Fibroblast of peridontal ligament (primary cell): ENCODE data around the gene AKT3.
A peak's percentile ranks its signal among the peaks of the same experiment; 100 is the strongest.

Experiments
- DNase-seq: peaks from one replicate; pipeline ENCODE4 v3.0.0-alpha.2; 2010; ENCODE audit errors: extremely low read depth

The AKT3 gene

DNA sequence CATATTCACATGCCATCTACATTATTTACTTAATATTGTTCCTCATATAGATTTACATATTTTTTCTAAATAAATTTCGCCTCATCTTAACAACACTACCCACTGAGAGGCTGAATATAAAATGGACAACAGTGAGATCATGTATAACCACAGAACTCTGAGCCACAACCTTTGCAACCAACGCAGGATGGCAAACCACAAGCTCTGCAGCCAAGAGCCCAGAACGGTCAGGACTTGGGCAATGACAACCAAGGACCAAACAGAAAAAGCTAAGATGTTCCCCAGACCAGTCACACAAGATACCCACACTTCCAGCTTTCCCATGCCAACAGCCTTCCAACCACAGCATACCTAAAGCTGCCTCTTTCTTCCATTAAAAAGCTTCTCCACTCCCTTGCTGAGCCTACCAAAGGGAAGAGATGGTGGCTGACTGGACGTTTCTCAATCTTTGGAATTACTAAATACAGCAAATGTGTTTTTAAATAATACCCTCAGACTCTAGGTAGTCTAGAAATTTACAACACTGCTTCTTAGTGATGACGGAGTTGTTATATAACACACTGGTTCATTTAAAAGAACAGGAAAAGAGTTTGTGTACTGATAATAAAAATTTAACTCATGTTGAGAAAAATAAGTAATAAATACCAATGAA is 117.9 kb downstream of the AKT3 start:
- DNase-seq, result no peak

DNA sequence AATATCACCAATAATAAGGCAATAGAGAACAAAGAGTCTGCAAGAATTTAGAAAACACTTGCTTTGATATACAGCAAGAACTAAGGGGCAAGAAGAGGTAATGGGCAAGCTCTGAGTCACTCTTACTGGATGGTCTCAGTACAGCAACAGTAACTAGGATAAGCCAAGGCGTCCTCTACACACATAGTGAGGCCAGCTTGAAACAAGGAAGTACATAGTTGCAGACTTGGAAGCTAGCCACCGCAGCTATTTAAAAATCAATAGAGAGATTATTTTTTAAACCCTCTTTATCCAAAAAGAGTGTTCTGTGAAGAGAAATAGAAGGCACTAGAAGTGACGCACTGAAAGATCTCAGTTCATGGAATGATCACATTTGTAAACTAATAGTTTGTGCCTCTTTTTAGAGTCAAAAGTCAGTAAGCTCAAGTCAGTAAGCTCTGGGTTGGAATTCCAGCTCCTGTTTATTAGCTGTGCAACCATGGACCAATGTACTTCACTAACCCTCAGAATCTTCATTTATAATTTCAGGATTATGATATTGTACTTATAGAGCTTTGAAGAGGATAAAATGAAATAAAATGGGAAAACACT is 118.6 kb downstream of the AKT3 start:
- DNase-seq, result no peak

DNA sequence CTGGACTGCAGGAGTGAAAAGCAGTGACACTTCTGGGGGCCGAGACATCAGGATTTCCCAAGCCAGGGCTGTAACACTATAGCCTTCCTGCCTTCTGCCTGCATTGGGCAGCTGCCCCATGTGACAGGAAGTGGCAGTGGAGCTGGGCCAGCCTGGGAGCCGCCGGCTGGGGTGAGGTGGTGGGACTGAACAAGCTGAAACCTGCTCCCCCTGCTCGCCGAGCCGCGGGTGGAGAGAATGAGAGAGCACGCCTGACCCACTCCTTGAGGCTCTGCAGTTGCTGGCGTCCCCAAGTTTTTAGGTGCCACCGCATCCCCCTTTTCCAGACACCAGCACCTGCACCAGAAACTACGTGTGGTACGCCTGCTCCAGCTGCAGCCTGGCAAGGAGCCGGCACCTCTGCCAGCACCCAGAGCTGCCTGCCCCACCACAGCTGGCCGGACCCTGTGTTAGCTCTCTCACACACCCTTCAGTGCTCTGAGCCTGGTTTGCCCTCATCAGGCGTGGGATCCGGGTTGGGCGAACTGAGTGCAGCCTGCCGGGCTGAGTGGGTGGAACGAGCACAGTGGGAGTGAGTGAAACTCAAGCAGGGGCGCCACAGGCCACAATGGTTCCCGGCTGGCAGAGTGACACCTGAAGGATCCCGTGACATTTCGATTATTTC is 119.4 kb downstream of the AKT3 start:
- DNase-seq, result no peak

DNA sequence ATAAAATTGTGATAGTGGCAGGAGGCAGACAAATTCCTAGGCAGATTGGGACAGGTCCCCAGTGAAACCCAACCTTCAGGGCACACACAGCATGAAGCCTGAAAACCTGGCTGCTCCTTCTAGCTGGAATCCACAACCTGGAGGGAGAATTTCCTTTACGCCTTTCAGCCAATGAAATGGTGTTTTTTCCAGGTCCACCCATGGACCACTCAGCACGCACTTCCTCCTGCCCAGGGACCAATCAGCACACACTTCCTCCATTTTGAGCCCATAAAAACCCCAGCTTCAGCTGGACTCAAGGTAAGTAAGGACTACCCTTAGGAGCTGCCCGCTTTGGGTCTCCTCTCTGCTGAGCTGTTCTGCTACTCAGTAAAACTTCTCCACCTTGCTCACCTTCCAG is 120.1 kb downstream of the AKT3 start:
- no peak for DNase-seq

DNA sequence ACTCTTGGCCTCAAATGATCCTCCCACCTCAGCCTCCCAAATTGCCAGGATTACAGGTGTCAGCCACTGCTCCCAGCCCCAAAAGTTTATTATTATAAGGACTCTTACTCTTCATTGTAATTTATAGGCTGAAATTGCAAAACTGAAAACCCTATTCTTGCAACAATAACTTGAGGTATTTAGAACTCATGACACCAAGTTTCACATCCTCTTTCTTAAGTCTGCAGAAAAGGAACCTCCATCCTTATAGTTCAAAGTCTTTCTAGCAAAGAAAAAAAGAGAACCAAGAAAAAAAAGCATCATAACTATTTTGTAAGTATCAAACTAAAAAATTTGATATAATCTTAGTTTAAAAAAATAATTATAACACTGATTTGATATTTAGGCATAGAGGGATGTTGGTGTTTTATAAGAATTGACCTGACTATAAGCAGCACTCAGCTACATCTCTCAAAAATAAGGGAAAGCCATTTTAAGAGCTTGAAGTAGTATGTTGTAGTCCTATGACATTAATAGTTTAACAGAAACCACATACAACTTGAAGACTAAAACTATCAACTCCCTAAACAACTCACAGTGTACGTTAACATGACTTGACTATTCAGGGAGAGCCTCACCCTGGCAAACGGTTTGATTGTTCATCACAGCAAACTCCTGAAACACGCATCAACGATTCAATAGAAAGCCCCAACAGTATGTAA is 122.4 kb downstream of the AKT3 start:
- DNase-seq, result no peak

DNA sequence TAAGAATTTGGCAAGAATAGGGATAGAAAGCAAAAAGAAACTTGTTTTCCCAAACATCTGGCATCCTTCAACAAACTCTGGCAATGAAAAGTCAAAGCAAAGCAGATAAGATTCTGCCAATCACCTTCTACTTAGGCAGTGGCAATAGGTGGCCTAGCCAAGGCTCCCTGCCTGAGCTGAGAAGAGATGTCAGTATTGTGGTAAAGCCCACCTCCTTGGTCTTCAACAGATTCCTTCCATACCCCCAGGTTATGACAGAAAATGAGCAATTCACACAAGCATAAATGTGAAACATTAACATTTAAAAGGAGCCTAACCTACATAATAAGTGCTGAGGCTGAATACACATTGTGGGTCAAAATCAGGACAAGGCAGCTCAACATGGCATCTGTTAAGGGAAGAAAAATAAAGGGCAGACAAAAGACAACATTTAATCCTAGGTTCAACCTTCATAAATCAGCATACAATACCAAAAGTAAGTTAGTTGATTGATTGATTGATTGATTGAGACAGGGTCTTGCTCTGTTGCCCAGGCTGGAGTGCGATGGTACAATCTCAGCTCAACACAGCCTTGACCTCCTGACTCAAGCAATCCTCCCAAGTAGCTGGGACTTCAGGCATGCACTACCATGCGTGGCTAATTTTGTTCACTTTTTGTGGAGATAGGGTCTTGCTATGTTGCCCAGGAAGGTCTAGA is 123.1 kb downstream of the AKT3 start:
- no peak for DNase-seq

DNA sequence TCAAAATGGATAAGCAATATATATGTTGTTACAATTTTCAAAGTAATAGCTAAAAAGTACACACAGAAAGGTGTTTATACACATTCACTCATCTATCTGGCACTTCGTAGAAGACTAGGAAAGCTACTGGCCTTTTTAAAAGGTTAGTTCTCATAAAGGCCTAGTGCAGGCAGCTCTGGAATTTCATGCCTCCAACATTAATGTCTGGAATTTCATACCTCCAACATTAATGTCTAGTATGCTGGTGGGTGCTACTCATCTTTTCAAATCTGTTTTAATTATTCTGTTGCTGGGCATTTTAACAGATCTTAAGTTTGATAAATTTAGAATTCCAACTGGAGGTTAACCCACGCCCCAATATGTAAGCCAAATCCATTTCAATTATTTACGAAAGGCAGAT is 124.2 kb downstream of the AKT3 start:
- DNase-seq, result no peak

DNA sequence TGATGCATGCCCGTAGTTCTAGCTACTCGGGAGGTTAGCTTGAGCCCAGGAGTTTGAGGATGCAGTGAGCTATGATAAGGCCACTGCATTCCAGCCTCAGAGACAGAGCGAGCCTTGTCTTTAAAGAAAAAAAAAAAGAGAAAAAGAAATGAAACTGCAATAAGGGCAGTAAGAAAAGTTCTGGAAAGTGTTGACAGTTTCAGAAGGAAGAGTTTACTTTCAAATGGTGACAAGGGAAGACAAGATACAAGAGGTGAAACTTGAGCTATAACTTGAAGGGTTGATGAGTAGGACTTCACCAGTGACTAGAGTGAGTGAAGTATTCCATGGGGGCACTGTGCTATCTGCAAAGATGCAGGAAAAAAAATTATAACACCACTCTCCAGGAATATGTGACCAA is 125.0 kb downstream of the AKT3 start:
- no peak for DNase-seq

DNA sequence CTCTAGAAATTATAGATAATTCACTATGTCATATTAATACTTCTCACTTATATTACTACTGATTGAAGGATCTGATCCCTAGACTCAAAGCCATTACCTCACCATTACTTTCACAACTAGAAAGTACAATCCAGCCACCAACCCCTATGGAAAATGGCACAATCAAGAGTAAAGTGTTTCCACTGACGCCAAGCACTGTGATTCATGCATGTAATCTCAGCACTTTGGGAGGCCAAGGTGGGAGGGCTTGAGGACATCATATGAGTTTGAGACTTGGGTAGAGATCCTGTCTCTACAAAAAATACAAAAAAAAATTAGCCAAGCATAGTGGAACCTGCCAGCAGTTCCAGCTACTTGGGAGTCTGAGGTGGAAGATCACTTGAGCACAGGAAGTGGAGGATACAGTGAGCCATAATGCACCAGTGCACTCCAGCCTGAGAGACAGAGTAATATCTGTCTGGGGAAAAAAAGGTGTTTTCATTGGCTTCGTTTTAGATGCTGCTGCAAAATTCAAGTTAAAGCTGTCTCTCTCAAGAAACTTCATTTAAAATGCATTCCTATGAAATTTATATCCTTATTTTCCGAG is 126.5 kb downstream of the AKT3 start:
- no peak for DNase-seq

DNA sequence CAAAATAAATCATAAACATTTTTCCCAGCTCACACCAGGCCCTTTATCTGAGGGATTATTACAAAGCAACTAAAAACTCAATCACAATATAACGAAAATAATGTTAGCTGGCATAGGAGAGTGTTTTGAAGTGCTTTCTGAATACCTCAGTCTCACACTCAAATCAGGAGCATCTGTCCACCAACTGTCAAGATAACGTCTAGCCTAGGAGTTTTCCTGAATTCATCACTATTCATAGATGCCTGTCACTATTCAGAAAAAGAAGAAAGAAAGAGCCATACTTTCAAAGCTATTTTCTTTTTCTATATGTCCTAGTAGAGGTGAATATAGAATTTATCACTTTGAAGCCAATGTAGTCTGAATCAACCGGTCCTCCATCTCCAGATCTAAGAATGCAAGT is 127.0 kb downstream of the AKT3 start:
- no peak for DNase-seq

DNA sequence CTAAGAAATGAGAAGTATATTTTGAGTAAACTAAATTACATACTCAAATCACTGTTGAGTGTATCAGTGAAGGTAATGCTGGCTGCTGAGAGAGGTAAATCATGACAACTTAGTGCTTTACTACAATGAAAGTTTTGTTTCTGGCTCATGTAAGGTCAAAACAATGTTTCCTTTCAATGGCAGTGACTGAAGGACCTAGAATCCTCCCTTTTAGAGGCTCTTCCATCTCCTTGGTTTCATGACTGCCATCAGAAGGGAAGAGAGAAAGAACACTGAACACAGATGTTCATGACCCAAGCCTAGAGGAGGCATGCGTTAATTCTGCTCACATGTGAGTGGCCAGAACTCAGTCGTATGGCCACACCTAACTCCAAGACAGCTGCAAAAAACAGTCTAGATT is 130.6 kb downstream of the AKT3 start:
- DNase-seq, result no peak

DNA sequence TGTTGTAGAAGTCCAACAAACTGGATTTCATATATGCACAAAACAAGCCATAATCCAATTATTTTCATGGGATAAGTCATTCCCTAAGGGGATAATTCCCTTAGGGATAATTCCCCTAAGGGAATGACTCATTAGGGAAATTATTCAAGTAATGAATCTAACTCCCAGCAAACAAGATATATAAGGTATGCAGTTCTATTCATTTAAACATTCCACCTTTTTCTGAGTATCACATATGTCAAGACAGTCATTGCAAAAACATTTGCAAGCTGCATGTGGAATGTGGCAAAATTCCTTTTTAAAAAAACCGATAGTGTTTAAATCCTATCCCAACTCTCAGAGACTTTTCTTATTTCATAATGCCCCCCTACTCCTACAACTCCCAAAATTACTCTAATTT is 131.2 kb downstream of the AKT3 start:
- peak; percentile 61 for DNase-seq

DNA sequence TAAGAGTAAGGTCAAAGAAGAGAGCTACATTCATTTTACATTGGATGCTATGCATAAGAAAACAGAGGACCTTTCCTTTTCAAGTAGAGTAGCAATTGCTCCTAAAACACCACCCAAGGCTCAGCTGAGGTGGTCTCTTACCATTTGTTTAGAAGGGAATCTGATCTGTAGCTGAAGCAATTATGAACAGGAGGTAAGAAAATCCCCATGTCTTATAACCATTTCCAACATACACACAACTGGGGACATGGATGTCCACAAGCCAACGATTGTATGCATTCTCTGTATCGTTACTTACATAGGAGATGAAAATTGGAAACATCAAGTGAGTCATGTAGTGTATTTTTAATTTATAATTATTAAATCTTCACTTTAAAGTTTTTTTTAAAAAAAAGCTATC is 132.0 kb downstream of the AKT3 start:
- DNase-seq, result no peak

DNA sequence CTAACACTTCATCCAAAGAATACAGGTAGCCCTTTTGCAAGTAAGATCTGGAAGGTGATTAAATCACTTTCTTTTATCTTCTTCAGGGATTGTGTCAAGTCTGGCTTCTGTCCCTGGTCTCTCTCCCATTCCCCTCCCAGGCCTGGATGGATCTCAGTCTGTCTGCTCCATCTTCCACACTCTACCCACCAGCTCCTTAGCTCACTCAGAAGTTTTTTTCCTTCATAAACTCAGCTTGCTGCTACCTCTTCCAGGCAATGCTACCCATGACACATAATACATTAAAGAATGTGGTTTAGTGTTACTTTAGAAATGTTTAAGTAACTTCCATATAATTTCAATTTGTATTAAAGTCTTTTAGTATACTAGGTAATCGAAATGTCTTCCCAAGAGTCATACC is 133.1 kb downstream of the AKT3 start:
- no peak for DNase-seq

DNA sequence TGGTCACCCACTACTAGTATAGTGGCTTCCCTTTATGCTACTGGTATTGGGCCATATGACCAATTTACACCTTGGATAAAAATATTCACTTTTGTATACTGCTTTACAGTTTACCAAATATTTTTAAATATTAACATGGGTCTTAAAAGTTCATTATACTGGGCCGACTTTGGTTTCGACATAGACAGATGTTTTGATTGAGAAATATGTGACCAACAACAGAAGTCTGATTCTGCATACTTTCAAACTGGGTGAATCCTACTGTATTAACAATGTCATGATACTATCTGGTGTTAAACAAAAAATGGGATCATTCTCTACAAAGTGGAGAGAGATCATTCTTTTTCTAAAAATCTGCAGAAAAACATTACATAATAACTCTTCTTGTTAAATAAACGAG is 134.8 kb downstream of the AKT3 start:
- DNase-seq, result peak; percentile 24

DNA sequence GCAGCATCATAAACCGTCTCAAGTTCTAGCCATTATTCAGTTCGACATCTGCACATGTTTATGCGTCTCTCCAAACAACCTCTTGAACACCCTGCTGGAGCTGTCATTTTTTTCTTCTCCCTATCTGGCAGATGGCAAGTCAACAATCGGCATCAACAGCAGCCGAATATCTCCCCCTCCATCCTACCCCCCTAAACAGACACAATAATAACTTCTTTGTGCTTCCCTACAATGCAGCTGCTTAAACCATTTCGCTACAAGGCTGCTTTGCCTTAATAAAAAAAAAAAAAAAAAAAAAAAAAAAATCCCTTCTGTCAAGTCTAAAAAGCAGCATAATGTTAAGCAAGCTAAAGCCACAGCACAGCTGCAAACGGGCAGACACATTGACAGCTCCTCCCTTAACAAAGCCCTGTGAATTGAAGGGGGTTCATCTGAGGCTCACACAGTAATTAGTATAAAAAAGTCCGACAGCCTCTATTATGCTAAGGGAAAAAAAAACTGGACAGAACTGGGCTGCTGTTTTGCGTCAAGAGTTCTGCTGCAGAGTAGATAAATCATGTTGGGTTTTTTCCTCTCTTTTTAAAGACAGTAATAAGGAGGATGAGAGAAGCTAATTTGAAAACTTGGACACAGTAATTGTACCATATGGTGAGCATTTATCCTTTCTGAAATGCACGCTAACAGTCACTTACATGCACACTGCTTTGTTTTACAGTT is 136.4 kb downstream of the AKT3 start:
- DNase-seq, result peak; percentile 38

DNA sequence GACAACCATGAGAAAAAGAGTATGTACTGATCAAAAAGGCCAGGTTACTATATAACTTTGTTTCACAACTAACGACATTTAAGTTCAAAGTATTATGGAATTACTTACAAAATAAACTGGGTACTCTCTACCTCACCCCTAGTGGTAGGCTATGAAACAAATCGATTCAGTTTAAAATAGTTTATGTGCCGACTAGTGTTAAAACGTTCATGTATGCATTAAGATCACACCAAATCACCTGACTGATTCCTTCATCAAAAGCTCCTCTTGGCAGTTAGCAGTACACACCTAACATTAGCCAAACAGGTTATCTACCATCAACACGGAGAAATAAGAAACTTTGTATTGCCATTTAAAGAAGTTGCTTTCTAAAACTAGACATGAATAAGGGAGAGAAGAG is 137.1 kb downstream of the AKT3 start:
- no peak for DNase-seq

DNA sequence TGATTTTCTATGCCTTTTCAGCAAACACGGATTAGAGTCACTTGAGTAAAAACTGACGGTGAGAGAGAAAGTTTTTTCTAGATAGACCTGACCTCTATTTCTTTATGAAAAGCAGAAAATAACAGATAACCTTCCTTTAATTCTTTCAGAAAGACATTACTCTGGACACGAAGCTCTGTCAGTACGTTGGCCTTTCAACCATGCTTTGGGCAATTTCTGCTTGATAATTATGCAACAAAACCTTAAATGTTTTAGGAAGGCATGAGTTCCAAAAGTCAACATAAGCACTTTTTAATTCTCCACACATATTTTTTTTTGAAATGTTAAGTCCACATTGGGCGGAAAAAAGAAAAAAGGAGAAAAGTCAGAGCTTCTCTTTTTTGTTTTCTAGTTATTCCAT is 137.8 kb downstream of the AKT3 start:
- no peak for DNase-seq

DNA sequence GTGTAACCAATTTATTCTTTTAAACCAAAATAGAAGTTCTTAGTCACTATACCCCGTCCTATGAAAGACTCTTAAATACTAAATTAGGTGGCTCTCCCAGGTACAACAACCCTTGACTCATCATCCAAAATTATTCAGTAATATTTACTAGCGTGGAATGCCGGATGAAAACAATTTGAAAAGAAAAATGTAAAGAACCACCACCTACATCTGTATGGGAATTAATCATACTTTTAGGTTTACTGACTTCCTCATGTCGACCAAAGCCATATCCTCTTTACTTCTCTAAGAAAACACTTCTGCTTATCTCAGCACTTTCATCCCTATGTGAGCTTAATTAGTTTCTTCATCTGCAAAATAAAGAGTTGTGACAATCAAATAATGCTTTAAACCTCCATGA is 139.6 kb downstream of the AKT3 start:
- DNase-seq, result no peak

DNA sequence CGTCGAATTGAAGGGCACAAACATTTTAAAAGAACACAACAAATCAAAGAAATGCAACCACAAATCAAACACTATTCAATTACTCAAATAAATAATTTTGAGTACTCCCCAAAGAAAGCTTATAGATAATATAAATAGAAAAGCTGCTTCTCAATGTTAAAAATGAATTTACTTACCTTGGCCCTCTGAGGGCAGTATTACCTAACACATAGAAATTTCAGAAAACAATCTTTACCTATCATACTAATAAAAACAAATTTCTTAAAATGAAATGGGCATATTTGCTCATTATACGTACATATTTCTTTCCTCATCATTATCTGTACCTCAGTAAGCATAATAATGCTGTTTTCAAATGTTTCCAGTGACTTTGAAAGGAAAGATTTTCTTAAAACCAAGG is 141.8 kb downstream of the AKT3 start:
- DNase-seq, result peak; percentile 21

DNA sequence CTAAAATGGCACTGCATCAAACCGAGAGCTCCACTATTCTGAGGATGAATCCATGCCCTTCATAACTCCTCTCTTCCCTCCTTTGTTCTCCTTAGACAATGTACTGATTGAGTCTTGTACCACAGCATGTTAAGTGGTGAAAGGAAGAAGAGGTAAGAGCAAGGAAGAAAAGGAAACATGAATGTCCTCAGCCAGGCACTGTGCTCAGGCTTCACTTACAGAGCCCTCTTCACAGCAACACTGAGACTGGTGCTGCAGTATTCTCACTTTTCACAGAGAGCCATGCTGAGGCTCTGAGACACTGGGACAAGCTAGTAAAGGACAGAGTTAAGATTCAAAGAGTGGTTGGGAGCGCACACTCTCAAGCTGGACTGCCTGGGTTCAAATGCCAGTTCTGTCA is 143.5 kb downstream of the AKT3 start:
- DNase-seq, result no peak
